ENCODE results near the gene CYP27C1. TPM values are rescaled to one million over a fixed set of nuclear protein-coding genes. Genes with fewer than 3 reads are reported as not detected.
"Not testable (repeated sequence)": the region's sequence is repeated elsewhere in the genome, so short reads cannot be mapped to it uniquely, and the experiment has no call there.

Gene CYP27C1
- total and polyA plus RNA-seq, 2 experiments from 2014 or later = 1.8 to 2.9 TPM

- not testable (repeated sequence) for DNase-seq (ENCODE audit: low spot score); H2AFZ ChIP-seq; H3F3A ChIP-seq (replicated peaks; ENCODE audit: low read depth); H3K27me3 Mint-ChIP-seq (ENCODE audit: insufficient read depth, low read depth, poor library complexity); H3K4me3 ChIP-seq; H3K79me2 ChIP-seq (replicated peaks; ENCODE audit: insufficient read depth); H3K27ac ChIP-seq (ENCODE audit: low read depth); H3K9me2 ChIP-seq (ENCODE audit: insufficient read depth); H3K27me3 ChIP-seq (ENCODE audit: insufficient read depth); H3K36me3 ChIP-seq (ENCODE audit: insufficient read depth); H3K4me1 Mint-ChIP-seq; H4K20me1 ChIP-seq (replicated peaks; ENCODE audit: insufficient read depth); H3K4me3 Mint-ChIP-seq; ATAC-seq; H3K27ac Mint-ChIP-seq; H3K4me2 ChIP-seq; H3K4me1 ChIP-seq (ENCODE audit: insufficient read depth)
- peaks cover 12% of the 10 kb centered on the region for H3K36me3 Mint-ChIP-seq (ENCODE audit: low read depth)
- H3K9me3 Mint-ChIP-seq = peaks cover 32% of the 10 kb centered on the region
Observed at GRCh38 chr2:127237768-127238167, 17.7 kb upstream of the CYP27C1 start.

- no peaks in the 10 kb centered on the region for H3F3A ChIP-seq (replicated peaks; ENCODE audit: low read depth)
- no peak for DNase-seq (ENCODE audit: low spot score)
- H3K9me2 ChIP-seq (ENCODE audit: insufficient read depth) = no peaks in the 10 kb centered on the region
- no peaks in the 10 kb centered on the region for H3K27me3 ChIP-seq (ENCODE audit: insufficient read depth)
- peaks cover 12% of the 10 kb centered on the region for H3K36me3 Mint-ChIP-seq (ENCODE audit: low read depth)
- H3K4me1 Mint-ChIP-seq = 0 out of 3 replicates have a peak, but pooled peaks cover 3% of the 10 kb centered on the region
- H3K36me3 ChIP-seq (ENCODE audit: insufficient read depth) = no peaks in the 10 kb centered on the region
- peaks cover 19% of the 10 kb centered on the region for H3K9me3 Mint-ChIP-seq
- no peaks in the 10 kb centered on the region for H3K79me2 ChIP-seq (replicated peaks; ENCODE audit: insufficient read depth)
- TF ChIP-seq, protein P1, sequence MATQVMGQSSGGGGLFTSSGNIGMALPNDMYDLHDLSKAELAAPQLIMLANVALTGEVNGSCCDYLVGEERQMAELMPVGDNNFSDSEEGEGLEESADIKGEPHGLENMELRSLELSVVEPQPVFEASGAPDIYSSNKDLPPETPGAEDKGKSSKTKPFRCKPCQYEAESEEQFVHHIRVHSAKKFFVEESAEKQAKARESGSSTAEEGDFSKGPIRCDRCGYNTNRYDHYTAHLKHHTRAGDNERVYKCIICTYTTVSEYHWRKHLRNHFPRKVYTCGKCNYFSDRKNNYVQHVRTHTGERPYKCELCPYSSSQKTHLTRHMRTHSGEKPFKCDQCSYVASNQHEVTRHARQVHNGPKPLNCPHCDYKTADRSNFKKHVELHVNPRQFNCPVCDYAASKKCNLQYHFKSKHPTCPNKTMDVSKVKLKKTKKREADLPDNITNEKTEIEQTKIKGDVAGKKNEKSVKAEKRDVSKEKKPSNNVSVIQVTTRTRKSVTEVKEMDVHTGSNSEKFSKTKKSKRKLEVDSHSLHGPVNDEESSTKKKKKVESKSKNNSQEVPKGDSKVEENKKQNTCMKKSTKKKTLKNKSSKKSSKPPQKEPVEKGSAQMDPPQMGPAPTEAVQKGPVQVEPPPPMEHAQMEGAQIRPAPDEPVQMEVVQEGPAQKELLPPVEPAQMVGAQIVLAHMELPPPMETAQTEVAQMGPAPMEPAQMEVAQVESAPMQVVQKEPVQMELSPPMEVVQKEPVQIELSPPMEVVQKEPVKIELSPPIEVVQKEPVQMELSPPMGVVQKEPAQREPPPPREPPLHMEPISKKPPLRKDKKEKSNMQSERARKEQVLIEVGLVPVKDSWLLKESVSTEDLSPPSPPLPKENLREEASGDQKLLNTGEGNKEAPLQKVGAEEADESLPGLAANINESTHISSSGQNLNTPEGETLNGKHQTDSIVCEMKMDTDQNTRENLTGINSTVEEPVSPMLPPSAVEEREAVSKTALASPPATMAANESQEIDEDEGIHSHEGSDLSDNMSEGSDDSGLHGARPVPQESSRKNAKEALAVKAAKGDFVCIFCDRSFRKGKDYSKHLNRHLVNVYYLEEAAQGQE (IDR thresholded peaks at IDR 0.05; ENCODE audit: unreplicated experiment) = no peak
- TF ChIP-seq STAT1 (IDR thresholded peaks at IDR 0.05; ENCODE audit: unreplicated experiment) (no peak), JUNB (IDR thresholded peaks at IDR 0.05; ENCODE audit: unreplicated experiment) (no peak), ZNF114 (CRISPR knock-in tag; IDR thresholded peaks at IDR 0.05) (no peak), CREB1 (CRISPR knock-in tag; IDR thresholded peaks at IDR 0.05; ENCODE audit: low read depth) (no peak), EZH2 (IDR thresholded peaks at IDR 0.05; ENCODE audit: low read depth, unreplicated experiment) (no peak), ETS1 (IDR thresholded peaks at IDR 0.05) (no peak), EZH2phosphoT487 (IDR thresholded peaks at IDR 0.05; ENCODE audit: unreplicated experiment) (no peak), POLR2AphosphoS5 (IDR thresholded peaks at IDR 0.05; ENCODE audit: low read depth) (no peak)
- peaks cover 2% of the 10 kb centered on the region for H3K27me3 Mint-ChIP-seq (ENCODE audit: insufficient read depth, low read depth, poor library complexity)
- H3K4me2 ChIP-seq = no peak overlapping the region
- H2AFZ ChIP-seq = no peak overlapping the region
- H4K20me1 ChIP-seq (replicated peaks; ENCODE audit: insufficient read depth) = no peaks in the 10 kb centered on the region
- H3K4me3 ChIP-seq = no peak overlapping the region
- no peak overlapping the region for H3K27ac ChIP-seq (ENCODE audit: low read depth)
- ATAC-seq = no peak
- no peaks in the 10 kb centered on the region for H3K4me1 ChIP-seq (ENCODE audit: insufficient read depth)
- no peak overlapping the region for H3K4me3 Mint-ChIP-seq
- H3K27ac Mint-ChIP-seq = no peak overlapping the region
Observed at GRCh38 chr2:127235082-127235702, 15.1 kb upstream of the CYP27C1 start.

All from GM23338 (cell line).